Smooth muscle cell of the pulmonary artery (primary cell): ENCODE measurements around the gene ADAM22. TPM values are rescaled to one million over a fixed set of nuclear protein-coding genes. Genes with fewer than 3 reads are reported as not detected.

ENCODE experiments used
- total RNA-seq: library from RNA; depleted of rRNA; stranded (reverse); fragments of >200 nt; gene quantifications from 2 replicates; pipeline ENCODE4 v1.2.3, GENCODE V29; 2014

ADAM22 gene
- total RNA-seq, result 0.43 and 0.52 TPM in 2 replicates

DNA sequence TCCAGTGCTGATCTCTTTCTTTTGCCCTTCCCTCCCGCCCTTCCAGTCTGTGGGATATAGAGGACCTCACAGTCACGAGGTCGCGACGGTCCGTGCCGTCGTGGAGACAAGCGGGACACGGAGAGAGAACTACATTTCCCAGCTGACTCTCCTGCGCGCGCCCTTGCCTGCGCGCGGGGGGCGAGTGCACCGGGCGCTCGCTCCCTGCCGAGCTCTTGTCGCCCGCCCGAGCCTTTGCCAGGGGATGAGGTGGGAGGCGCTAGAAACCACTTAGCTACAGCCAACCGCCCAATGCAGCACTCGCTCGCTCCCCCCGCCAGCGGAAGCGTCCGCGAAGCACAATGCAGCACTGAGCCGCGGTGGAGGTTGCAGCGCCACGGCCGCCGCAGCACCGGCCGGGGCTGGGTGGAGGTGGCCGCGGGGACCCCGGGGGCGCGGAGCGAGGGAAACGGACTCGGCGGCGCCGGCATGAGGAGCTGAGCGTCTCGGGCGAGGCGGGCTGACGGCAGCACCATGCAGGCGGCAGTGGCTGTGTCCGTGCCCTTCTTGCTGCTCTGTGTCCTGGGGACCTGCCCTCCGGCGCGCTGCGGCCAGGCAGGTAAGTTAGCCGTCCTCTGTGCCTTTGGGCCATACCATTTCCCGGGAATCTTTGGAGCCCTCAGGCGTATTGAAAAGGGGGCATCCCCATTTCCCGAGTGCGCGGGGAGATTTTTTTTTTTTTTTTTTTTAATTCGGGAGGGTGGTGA is at the start of gene ADAM22:
Gene ADAM22, plus strand, starts transcription at position 299 of the 746 bp plus-strand sequence. Its CDS starts 215 bp downstream, at position 514.

GRCh38 chr7:88219781-88220747 is 286.0 kb downstream of the ADAM22 start, which contains the start of gene SRI:
Gene SRI (minus strand): TSS chr7:88220038. CDS start chr7:88220026, 12 bp downstream.

Other genes with a start within 250 kb of the ADAM22 start
- 6.0 and 6.1 TPM in 2 replicates for gene SLC25A40, start 57.9 kb upstream of the ADAM22 start, total RNA-seq
- gene DBF4, start 57.8 kb upstream of the ADAM22 start, total RNA-seq, result 6.1 and 6.5 TPM in 2 replicates